ENCODE results near the gene PTPRE.

PTPRE gene

GRCh38 chr10:128049226-128050120, 142.6 kb downstream of the PTPRE start:
- H3K4me3 ChIP-seq (ENCODE audit: low read depth, low read length) = no peak overlapping the region
- H3K4me1 ChIP-seq (ENCODE audit: control insufficient read depth, insufficient read depth, low read length) = peaks cover 3% of the 10 kb centered on the region
- no peaks in the 10 kb centered on the region for H3K9me3 ChIP-seq (ENCODE audit: control insufficient read depth, insufficient read depth, low read depth, low read length)
- POLR2A ChIA-PET = interaction anchor here (0.5 kb wide), 1 partner anchor 32 kb away, joined by 3 read pairs; no protein-coding TSS in a partner anchor
- TF ChIP-seq ZBTB21 (tag by site-specific recombination; IDR thresholded peaks at IDR 0.05) = no peak
- TF ChIP-seq ZNF785 (tag by site-specific recombination; IDR thresholded peaks at IDR 0.05) = no peak
- TF ChIP-seq, protein P1, sequence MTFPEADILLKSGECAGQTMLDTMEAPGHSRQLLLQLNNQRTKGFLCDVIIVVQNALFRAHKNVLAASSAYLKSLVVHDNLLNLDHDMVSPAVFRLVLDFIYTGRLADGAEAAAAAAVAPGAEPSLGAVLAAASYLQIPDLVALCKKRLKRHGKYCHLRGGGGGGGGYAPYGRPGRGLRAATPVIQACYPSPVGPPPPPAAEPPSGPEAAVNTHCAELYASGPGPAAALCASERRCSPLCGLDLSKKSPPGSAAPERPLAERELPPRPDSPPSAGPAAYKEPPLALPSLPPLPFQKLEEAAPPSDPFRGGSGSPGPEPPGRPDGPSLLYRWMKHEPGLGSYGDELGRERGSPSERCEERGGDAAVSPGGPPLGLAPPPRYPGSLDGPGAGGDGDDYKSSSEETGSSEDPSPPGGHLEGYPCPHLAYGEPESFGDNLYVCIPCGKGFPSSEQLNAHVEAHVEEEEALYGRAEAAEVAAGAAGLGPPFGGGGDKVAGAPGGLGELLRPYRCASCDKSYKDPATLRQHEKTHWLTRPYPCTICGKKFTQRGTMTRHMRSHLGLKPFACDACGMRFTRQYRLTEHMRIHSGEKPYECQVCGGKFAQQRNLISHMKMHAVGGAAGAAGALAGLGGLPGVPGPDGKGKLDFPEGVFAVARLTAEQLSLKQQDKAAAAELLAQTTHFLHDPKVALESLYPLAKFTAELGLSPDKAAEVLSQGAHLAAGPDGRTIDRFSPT (tag by site-specific recombination; IDR thresholded peaks at IDR 0.05) = no peak
- H3K36me3 ChIP-seq (ENCODE audit: control insufficient read depth in 2 of 2, insufficient read depth in 1 of 2, low read length in 2 of 2) = peaks cover 0 to 13% of the 10 kb centered on the region in 2 experiments; a peak in 1 of 3 replicates
- CTCF ChIA-PET = interaction anchor here (1.7 kb wide), 1 partner anchor 20 kb away, joined by 6 read pairs; no protein-coding TSS in a partner anchor
- no peak overlapping the region for H3K27ac ChIP-seq (ENCODE audit: extremely low read depth, low read depth, low read length)

GRCh38 chr10:128050121-128050516, 143.2 kb downstream of the PTPRE start:
- H3K27ac ChIP-seq (ENCODE audit: extremely low read depth, low read depth, low read length) = no peak overlapping the region

GRCh38 chr10:128050936-128051335, 144.0 kb downstream of the PTPRE start:
- CTCF ChIA-PET = interaction anchor here (0.6 to 2.6 kb wide), 3 partner anchors 8 to 87 kb away, joined by 3 to 10 read pairs (median 4); no protein-coding TSS in a partner anchor
- Histone ChIP-seq H3K36me3 (ENCODE audit: control insufficient read depth in 2 of 2, insufficient read depth in 1 of 2, low read length in 2 of 2) (peaks cover 0 to 20% of the 10 kb centered on the region in 2 experiments; a peak in 1 of 3 replicates), H3K4me3 (ENCODE audit: low read depth, low read length) (no peak overlapping the region), H3K27ac (ENCODE audit: extremely low read depth, low read depth, low read length) (no peak overlapping the region), H3K4me1 (ENCODE audit: control insufficient read depth, insufficient read depth, low read length) (peaks cover 3% of the 10 kb centered on the region), H3K9me3 (ENCODE audit: control insufficient read depth, insufficient read depth, low read depth, low read length) (no peaks in the 10 kb centered on the region)
- no peak for TF ChIP-seq ZNF792 (tag by site-specific recombination; IDR thresholded peaks at IDR 0.05)
- no peak for TF ChIP-seq ZNF26 (tag by site-specific recombination; IDR thresholded peaks at IDR 0.05)
- TF ChIP-seq ZNF791 (tag by site-specific recombination; IDR thresholded peaks at IDR 0.05) = no peak
- no peak for TF ChIP-seq ZFP69B (tag by site-specific recombination; IDR thresholded peaks at IDR 0.05)
- POLR2A ChIA-PET = no interaction called here

More at GRCh38 chr10:128050121-128050516, 143.2 kb downstream of the PTPRE start:
- ChIA-PET POLR2A (no interaction called here), CTCF (no interaction called here)
- Histone ChIP-seq H3K4me3 (ENCODE audit: low read depth, low read length) (no peak overlapping the region), H3K36me3 (ENCODE audit: control insufficient read depth in 2 of 2, insufficient read depth in 1 of 2, low read length in 2 of 2) (peaks cover 0 to 13% of the 10 kb centered on the region in 2 experiments; a peak in 1 of 3 replicates), H3K4me1 (ENCODE audit: control insufficient read depth, insufficient read depth, low read length) (peaks cover 3% of the 10 kb centered on the region), H3K9me3 (ENCODE audit: control insufficient read depth, insufficient read depth, low read depth, low read length) (no peaks in the 10 kb centered on the region)
- no peak for TF ChIP-seq HOXA7 (CRISPR knock-in tag; IDR thresholded peaks at IDR 0.05; ENCODE audit: borderline replicate concordance)
- peak; percentile 97 for TF ChIP-seq ZNF366 (tag by site-specific recombination; conservative IDR thresholded peaks at IDR 0.05)
- TF ChIP-seq ZFHX2 (tag by site-specific recombination; conservative IDR thresholded peaks at IDR 0.05) = peak; percentile 91
- peak; percentile 99 for TF ChIP-seq EGR2 (tag by site-specific recombination; IDR thresholded peaks at IDR 0.05; ENCODE audit: low read depth)
- TF ChIP-seq ZBTB17 (tag by site-specific recombination; IDR thresholded peaks at IDR 0.05) = peak; percentile 96

DNA sequence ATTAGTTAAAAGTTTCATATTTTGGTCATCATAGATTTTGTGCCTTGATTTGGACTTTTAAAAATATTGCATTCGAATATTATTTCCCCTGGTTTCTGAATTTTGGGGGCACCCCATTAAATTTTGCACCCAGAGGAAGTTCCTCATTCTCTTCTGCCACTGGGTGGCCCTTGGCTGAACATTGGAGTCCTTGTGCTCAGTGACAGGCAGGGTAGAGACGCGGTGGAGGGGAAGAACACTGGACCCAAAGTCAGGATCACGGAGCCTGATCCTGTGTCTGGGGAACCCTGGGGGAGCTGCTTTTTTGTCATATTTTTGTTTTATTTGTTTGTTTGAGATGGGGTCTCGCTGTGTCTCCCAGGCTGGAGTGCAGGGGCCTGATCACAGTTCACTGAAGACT, 144.6 kb downstream of the PTPRE start:
- no peak overlapping the region for H3K27ac ChIP-seq (ENCODE audit: extremely low read depth, low read depth, low read length)
- TF ChIP-seq KLF1 (tag by site-specific recombination; IDR thresholded peaks at IDR 0.05) (no peak), ZXDB (tag by site-specific recombination; IDR thresholded peaks at IDR 0.05) (no peak)
- no peaks in the 10 kb centered on the region for H3K9me3 ChIP-seq (ENCODE audit: control insufficient read depth, insufficient read depth, low read depth, low read length)
- POLR2A ChIA-PET = no interaction called here
- H3K4me1 ChIP-seq (ENCODE audit: control insufficient read depth, insufficient read depth, low read length) = peaks cover 3% of the 10 kb centered on the region
- peaks cover 0 to 20% of the 10 kb centered on the region in 2 experiments; a peak in 1 of 3 replicates for H3K36me3 ChIP-seq (ENCODE audit: control insufficient read depth in 2 of 2, insufficient read depth in 1 of 2, low read length in 2 of 2)
- CTCF ChIA-PET = interaction anchor here (0.6 to 2.6 kb wide), 5 partner anchors 10 to 39 kb away, joined by 3 to 10 read pairs (median 4); no protein-coding TSS in a partner anchor
- no peak overlapping the region for H3K4me3 ChIP-seq (ENCODE audit: low read depth, low read length)
